CD4-positive, alpha-beta T cell (primary cell): Measurements from ENCODE around the gene NDUFB1. TPM values are rescaled to one million over a fixed set of nuclear protein-coding genes. Genes with fewer than 3 reads are reported as not detected.

Experiments
- ATAC-seq: fragments of 200-7000 bp; cut with Tn5 transposase; one replicate; pipeline ENCODE4 v1.10.0; 2022; ENCODE audit warnings: mild to moderate bottlenecking; ENCODE audit not compliant: poor library complexity
- CTCF ChIA-PET: fragments of 350-600 bp; sonication (Branson Sonifier 250); formaldehyde crosslinking; loops from one replicate; lab custom pipeline; 2021; ENCODE audit warnings: antibody characterized with exemption, inconsistent platforms; lab: Charles Lee
- POLR2A ChIA-PET: fragments of 350-600 bp; sonication (Branson Sonifier 250); formaldehyde crosslinking; loops from one replicate; lab custom pipeline; 2021; ENCODE audit warnings: antibody characterized with exemption, inconsistent platforms; lab: Charles Lee
- DNase-seq, 14 experiments: peaks; one replicate each; pipeline ENCODE4 v3.0.0-alpha.2; 2013 to 2020; ENCODE audit warnings: mixed read lengths in 2 of 14
- H3K27ac ChIP-seq, 2 donors: one replicate each; pipeline versions ENCODE4 v1.5.1 to v1.7.0; 2013; ENCODE audit warnings: low read length in 2 of 2, low read depth in 1 of 2, mild to moderate bottlenecking in 1 of 2
- H3K27me3 ChIP-seq, 2 experiments: 1 replicate in 1 of 2; 2 replicates in 1 of 2; pipeline versions ENCODE4 v1.6.1 to v1.7.0; 2013; ENCODE audit warnings: low read length in 2 of 2, control low read depth in 1 of 2, mild to moderate bottlenecking in 1 of 2, moderate library complexity in 1 of 2; ENCODE audit not compliant: insufficient read depth in 2 of 2, control insufficient read depth in 1 of 2
- H3K36me3 ChIP-seq: one replicate; pipeline ENCODE4 v1.6.1; 2013; ENCODE audit warnings: low read length, control low read depth; ENCODE audit not compliant: insufficient read depth
- H3K4me1 ChIP-seq: one replicate; pipeline ENCODE4 v1.6.1; 2013; ENCODE audit warnings: low read length, control low read depth; ENCODE audit not compliant: insufficient read depth
- H3K4me3 ChIP-seq: one replicate; pipeline ENCODE4 v1.5.1; 2013; ENCODE audit warnings: mild to moderate bottlenecking, low read length, moderate library complexity
- H3K9me3 ChIP-seq, 2 experiments: 1 replicate in 1 of 2; 2 replicates in 1 of 2; pipeline versions ENCODE4 v1.6.1 to v1.7.0; 2013; ENCODE audit warnings: low read length in 2 of 2, mild to moderate bottlenecking in 2 of 2, control low read depth in 1 of 2, moderate library complexity in 1 of 2; ENCODE audit not compliant: control insufficient read depth in 1 of 2, insufficient read depth in 1 of 2
- H3K27ac Mint-ChIP-seq: one replicate; pipeline ENCODE4 v1.8.0; 2020; ENCODE audit warnings: mixed read lengths
- H3K27me3 Mint-ChIP-seq: one replicate; pipeline ENCODE4 v1.8.0; 2021; ENCODE audit warnings: mixed read lengths
- H3K36me3 Mint-ChIP-seq: one replicate; pipeline ENCODE4 v1.8.0; 2021; ENCODE audit warnings: low read depth, mixed read lengths
- H3K4me1 Mint-ChIP-seq: one replicate; pipeline ENCODE4 v1.8.0; 2021; ENCODE audit warnings: low read depth, mixed read lengths
- H3K4me3 Mint-ChIP-seq: one replicate; pipeline ENCODE4 v1.8.0; 2020; ENCODE audit warnings: mild to moderate bottlenecking, mixed read lengths
- H3K9me3 Mint-ChIP-seq: one replicate; pipeline ENCODE4 v1.8.0; 2020; ENCODE audit warnings: mixed read lengths
- intact Hi-C, 2 experiments: fragments of 100-400 bp; cut with DNase I in 1 of 2; cut with micrococcal nuclease in 1 of 2; formaldehyde crosslinking; loops; one replicate each; pipeline versions ENCODE4 v1.15.1 to v1.9.0; 2023 to 2025; cut with DNase I, micrococcal nuclease
- total RNA-seq, 174 experiments: library from RNA in 2 of 174; stranded (reverse) in 2 of 174; gene quantifications; one replicate each; pipeline ENCODE4 v1.2.3 and lab custom pipeline; 2021 to 2026
- TF ChIP-seq, protein P1 (sequence below): fragments of 200-600 bp; IDR thresholded peaks from one replicate; pipeline ENCODE4 v1.8.0; 2022; ENCODE audit warnings: antibody characterized with exemption, mild to moderate bottlenecking

Gene NDUFB1
- total RNA-seq, 2 experiments from 2014 or later = 45.3 to 48.1 TPM

DNA sequence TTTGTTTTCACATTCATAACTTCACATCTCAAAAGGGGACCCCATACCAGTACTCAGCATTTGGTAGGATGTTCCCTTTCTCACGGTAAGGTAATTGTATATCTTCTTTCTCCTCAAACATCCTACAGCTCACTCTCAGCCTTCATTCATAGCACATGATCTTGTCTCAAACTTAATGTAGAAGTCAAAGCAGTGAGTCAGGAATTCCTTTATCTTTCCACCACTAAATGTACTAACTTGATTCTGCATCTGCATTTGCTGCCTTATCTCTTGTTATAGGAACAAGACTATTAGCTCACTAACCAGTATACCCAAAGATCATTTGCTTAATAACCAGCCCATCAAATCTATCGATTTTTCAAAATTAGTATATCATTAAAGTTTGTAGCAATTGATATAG, 23.2 kb upstream of the NDUFB1 start:
- CTCF ChIA-PET = interaction anchor here (0.7 kb wide), 1 partner anchor 9 kb away, joined by 3 read pairs; no protein-coding TSS in a partner anchor
- Mint-ChIP-seq H3K4me3 (no peak overlapping the region), H3K36me3 (peaks cover 84% of the 10 kb centered on the region), H3K27me3 (no peaks in the 10 kb centered on the region), H3K4me1 (peaks cover 5% of the 10 kb centered on the region), H3K9me3 (no peaks in the 10 kb centered on the region), H3K27ac (no peak overlapping the region)
- no peaks in the 10 kb centered on the region for H3K9me3 ChIP-seq
- peaks cover 79% of the 10 kb centered on the region for H3K36me3 ChIP-seq
- POLR2A ChIA-PET = no interaction called here
- H3K27ac ChIP-seq = no peak overlapping the region
- ATAC-seq (no peak), DNase-seq (no peak)
- TF ChIP-seq, protein P1, sequence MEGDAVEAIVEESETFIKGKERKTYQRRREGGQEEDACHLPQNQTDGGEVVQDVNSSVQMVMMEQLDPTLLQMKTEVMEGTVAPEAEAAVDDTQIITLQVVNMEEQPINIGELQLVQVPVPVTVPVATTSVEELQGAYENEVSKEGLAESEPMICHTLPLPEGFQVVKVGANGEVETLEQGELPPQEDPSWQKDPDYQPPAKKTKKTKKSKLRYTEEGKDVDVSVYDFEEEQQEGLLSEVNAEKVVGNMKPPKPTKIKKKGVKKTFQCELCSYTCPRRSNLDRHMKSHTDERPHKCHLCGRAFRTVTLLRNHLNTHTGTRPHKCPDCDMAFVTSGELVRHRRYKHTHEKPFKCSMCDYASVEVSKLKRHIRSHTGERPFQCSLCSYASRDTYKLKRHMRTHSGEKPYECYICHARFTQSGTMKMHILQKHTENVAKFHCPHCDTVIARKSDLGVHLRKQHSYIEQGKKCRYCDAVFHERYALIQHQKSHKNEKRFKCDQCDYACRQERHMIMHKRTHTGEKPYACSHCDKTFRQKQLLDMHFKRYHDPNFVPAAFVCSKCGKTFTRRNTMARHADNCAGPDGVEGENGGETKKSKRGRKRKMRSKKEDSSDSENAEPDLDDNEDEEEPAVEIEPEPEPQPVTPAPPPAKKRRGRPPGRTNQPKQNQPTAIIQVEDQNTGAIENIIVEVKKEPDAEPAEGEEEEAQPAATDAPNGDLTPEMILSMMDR = no peak
- no peaks in the 10 kb centered on the region for H3K4me1 ChIP-seq
- H3K27me3 ChIP-seq = no peaks in the 10 kb centered on the region
- intact Hi-C loops = no loop called here
- no peak overlapping the region for H3K4me3 ChIP-seq

DNA sequence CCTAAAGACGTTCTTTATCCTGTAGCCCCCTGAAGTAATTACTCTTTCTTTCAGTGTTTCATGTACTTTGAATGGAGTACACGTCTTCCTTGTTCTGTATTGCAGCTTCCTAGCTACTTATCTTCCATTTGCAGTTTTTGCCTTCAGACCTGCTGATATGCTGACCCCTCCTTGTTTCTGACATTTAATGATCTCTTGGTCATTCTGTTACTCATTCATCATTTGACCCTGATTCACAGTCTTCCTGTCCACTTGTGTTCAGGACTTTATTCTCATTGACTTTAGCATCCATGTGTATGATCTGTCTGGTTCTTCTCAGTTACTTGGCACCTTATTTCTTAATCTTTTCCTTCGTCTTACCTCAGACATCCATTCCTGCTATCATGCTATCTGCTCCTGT, 22.5 kb upstream of the NDUFB1 start:
- Mint-ChIP-seq H3K4me3 (no peak overlapping the region), H3K27ac (no peak overlapping the region), H3K4me1 (peaks cover 5% of the 10 kb centered on the region), H3K9me3 (no peaks in the 10 kb centered on the region), H3K36me3 (peaks cover 78% of the 10 kb centered on the region), H3K27me3 (no peaks in the 10 kb centered on the region)
- Histone ChIP-seq H3K36me3 (peaks cover 77% of the 10 kb centered on the region), H3K27me3 (no peaks in the 10 kb centered on the region), H3K4me3 (no peak overlapping the region), H3K27ac (no peak overlapping the region), H3K9me3 (no peaks in the 10 kb centered on the region), H3K4me1 (no peaks in the 10 kb centered on the region)
- POLR2A ChIA-PET = no interaction called here
- intact Hi-C loops = no loop called here
- no peak for ATAC-seq
- TF ChIP-seq, protein P1 = no peak
- CTCF ChIA-PET = no interaction called here
- no peak for DNase-seq

DNA sequence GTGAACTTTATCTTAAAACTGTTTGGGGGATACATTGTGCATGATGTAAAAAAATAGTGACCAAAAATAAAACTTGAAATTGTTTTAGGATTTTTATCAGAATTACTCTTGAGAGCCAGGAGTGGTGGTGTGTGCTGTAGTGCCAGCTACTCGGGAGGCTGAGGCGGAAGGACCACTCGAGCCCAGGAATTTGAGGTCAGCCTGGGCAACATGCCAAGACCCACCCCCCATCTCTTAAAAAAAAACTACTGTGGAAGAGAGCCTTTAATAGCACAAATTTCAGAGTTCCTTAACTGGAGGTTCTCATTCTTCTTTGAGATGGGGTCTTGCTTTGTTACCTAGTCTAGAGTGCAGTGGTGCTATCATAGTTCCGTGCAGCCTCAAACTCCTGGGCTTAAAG, 21.8 kb upstream of the NDUFB1 start:
- intact Hi-C loops = no loop called here
- ChIA-PET CTCF (no interaction called here), POLR2A (no interaction called here)
- H3K4me1 Mint-ChIP-seq = peaks cover 5% of the 10 kb centered on the region
- H3K27ac Mint-ChIP-seq = no peak overlapping the region
- no peak for DNase-seq
- no peak overlapping the region for H3K27ac ChIP-seq
- no peaks in the 10 kb centered on the region for H3K27me3 Mint-ChIP-seq
- H3K27me3 ChIP-seq = no peaks in the 10 kb centered on the region
- ATAC-seq = no peak
- H3K9me3 Mint-ChIP-seq = no peaks in the 10 kb centered on the region
- peaks cover 78% of the 10 kb centered on the region for H3K36me3 Mint-ChIP-seq
- H3K4me3 Mint-ChIP-seq = no peak overlapping the region
- no peaks in the 10 kb centered on the region for H3K4me1 ChIP-seq
- H3K9me3 ChIP-seq = no peaks in the 10 kb centered on the region
- no peak overlapping the region for H3K4me3 ChIP-seq
- TF ChIP-seq, protein P1 = no peak
- peaks cover 78% of the 10 kb centered on the region for H3K36me3 ChIP-seq
